Left ventricle myocardium inferior (tissue), 1 donor: Measurements from ENCODE around the gene RAP1A. TPM values are rescaled to one million over a fixed set of nuclear protein-coding genes. Genes with fewer than 3 reads are reported as not detected.
"Not testable (repeated sequence)": the region's sequence is repeated elsewhere in the genome, so short reads cannot be mapped to it uniquely, and the experiment has no call there.

Experiments
- DNase-seq: peaks from one replicate; pipeline ENCODE4 v3.0.0-alpha.2; 2020
- H3K27ac ChIP-seq: fragments of 200-600 bp; replicated peaks from 2 replicates; pipeline ENCODE4 v1.8.0; 2021
- H3K27me3 ChIP-seq: fragments of 200-600 bp; 2 replicates; pipeline ENCODE4 v1.8.0; 2021; ENCODE audit warnings: low read depth
- H3K36me3 ChIP-seq: fragments of 200-600 bp; 2 replicates; pipeline ENCODE4 v1.8.0; 2021
- H3K4me1 ChIP-seq: fragments of 200-600 bp; 2 replicates; pipeline ENCODE4 v1.8.0; 2021
- H3K4me3 ChIP-seq: fragments of 200-600 bp; 2 replicates; pipeline ENCODE4 v1.8.0; 2021; ENCODE audit warnings: mild to moderate bottlenecking, moderate library complexity
- H3K9me3 ChIP-seq: fragments of 200-600 bp; replicated peaks from 2 replicates; pipeline ENCODE4 v1.8.0; 2021
- intact Hi-C: fragments of 100-400 bp; cut with micrococcal nuclease; formaldehyde crosslinking; loops from one replicate; pipeline ENCODE4 v1.11.0; 2022
- total RNA-seq: library from RNA; stranded (reverse); fragmentation: NEBNext Ultra II Directional; extraction: Animal tissue kit (Norgen Biotek cat#: 25700); gene quantifications from one replicate; pipeline ENCODE4 v1.2.1, GENCODE V29; 2021
- TF ChIP-seq, protein P1 (sequence below): fragments of 200-600 bp; IDR thresholded peaks from 2 replicates; pipeline ENCODE4 v1.8.0; 2021; ENCODE audit warnings: antibody characterized with exemption, mild to moderate bottlenecking, borderline replicate concordance
- donor health status: DM: no; HTN: yes; CAD: no; lungs with severe emphysema.

RAP1A gene
- total RNA-seq, 1 donor from 2014 or later: 112 TPM

- DNase-seq: no peak
- H3K27me3 ChIP-seq: no peaks in the 10 kb centered on the region
- H3K27ac ChIP-seq: no peak overlapping the region
- no peaks in the 10 kb centered on the region for H3K9me3 ChIP-seq
- peaks cover 12% of the 10 kb centered on the region for H3K4me1 ChIP-seq
- no peak overlapping the region for H3K4me3 ChIP-seq
- H3K36me3 ChIP-seq: no peaks in the 10 kb centered on the region
- intact Hi-C loops: no loop called here
- TF ChIP-seq, protein P1, sequence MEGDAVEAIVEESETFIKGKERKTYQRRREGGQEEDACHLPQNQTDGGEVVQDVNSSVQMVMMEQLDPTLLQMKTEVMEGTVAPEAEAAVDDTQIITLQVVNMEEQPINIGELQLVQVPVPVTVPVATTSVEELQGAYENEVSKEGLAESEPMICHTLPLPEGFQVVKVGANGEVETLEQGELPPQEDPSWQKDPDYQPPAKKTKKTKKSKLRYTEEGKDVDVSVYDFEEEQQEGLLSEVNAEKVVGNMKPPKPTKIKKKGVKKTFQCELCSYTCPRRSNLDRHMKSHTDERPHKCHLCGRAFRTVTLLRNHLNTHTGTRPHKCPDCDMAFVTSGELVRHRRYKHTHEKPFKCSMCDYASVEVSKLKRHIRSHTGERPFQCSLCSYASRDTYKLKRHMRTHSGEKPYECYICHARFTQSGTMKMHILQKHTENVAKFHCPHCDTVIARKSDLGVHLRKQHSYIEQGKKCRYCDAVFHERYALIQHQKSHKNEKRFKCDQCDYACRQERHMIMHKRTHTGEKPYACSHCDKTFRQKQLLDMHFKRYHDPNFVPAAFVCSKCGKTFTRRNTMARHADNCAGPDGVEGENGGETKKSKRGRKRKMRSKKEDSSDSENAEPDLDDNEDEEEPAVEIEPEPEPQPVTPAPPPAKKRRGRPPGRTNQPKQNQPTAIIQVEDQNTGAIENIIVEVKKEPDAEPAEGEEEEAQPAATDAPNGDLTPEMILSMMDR: no peak
Measured at GRCh38 chr1:111603979-111604378, 15.6 kb upstream of the RAP1A start.

DNA sequence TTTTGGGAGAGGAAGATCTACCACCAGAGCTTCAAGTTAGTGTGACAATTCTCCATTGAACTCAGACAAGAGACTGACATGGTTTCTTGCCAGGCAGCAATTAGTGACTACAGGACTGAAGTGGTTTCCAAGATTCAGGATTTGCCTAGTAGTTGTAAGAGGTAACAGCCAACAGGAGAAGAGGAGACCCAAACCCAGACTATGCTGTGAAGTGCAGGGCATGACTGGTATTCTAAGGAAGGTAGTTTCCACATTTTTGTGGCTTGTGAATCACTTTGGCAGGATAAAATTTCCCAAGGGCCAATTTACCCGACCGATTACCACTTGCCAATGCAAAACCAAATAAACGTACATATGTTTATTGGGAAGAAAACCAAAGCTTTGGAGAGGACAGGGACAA lies 14.7 kb upstream of the RAP1A start:
- intact Hi-C loops: no loop called here
- peaks cover 12% of the 10 kb centered on the region for H3K4me1 ChIP-seq

DNA sequence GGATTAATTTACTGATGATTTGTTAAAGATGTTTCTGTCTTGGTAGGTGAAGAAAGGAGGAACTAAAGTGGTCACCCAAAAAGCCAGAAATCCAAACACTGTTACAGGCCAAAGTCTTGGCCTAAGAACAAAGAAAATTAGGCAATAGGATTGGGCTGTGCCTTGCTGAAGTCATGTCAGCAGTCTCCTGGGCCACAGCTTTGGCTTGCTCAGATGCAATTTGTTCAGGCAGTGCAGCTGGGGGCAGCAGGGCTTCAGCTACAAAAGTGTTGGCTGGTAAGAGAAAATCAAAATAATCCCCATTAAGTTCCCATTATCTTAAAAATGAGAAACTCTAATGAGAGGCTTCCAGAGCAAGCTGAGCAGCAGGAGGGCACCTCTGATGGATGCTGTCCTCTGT lies 14.0 kb upstream of the RAP1A start:
- Histone ChIP-seq H3K4me3 (no peak overlapping the region), H3K27me3 (no peaks in the 10 kb centered on the region), H3K36me3 (no peaks in the 10 kb centered on the region), H3K27ac (peak overlapping the region; percentile 28), H3K9me3 (no peaks in the 10 kb centered on the region), H3K4me1 (peaks cover 12% of the 10 kb centered on the region)
- TF ChIP-seq, protein P1: no peak
- intact Hi-C loops: no loop called here
- peak; percentile 57 for DNase-seq

More for the DNA sequence above, 14.7 kb upstream of the RAP1A start:
- no peak for DNase-seq
- H3K27ac ChIP-seq: peak overlapping the region; percentile 35
- no peak overlapping the region for H3K4me3 ChIP-seq
- TF ChIP-seq, protein P1: no peak
- H3K36me3 ChIP-seq: no peaks in the 10 kb centered on the region
- H3K27me3 ChIP-seq: no peaks in the 10 kb centered on the region
- no peaks in the 10 kb centered on the region for H3K9me3 ChIP-seq

DNA sequence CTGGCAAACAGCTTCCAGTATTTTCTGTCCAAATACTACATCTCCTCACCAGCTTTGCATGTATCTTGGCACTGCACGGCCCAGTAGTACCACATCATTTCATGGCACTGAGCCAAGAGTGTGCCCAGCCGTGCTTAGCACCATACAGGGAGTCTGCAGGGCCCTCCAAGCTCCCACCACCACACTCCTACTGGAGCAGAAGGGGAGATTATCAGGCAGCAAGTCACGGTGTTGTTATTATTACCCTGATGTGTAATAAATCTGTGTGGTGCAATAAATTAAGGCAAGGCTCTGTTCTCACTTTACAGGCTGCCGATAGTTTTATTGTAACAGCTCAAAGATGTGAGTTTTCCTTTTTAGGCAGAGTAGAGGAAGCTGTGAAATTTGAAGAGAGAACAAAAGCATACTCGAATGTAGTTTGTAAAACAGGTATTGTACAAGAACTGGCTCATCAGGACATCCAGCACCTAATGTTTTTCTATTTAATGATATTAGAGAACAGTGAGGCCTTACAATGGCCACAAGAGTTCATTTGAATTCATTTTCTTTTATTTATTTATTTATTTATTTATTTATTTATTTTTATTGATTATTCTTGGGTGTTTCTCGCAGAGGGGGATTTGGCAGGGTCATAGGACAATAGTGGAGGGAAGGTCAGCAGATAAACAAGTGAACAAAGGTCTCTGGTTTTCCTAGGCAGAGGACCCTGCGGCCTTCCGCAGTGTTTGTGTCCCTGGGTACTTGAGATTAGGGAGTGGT lies 13.0 kb upstream of the RAP1A start:
- DNase-seq, H3K4me3 ChIP-seq, H3K9me3 ChIP-seq, H3K27me3 ChIP-seq, H3K36me3 ChIP-seq, intact Hi-C loops: not testable (repeated sequence)
- Histone ChIP-seq H3K27ac (peak overlapping the region; percentile 28), H3K4me1 (peaks cover 12% of the 10 kb centered on the region)

- intact Hi-C loops, H3K27ac ChIP-seq, H3K9me3 ChIP-seq, DNase-seq, H3K4me3 ChIP-seq, H3K27me3 ChIP-seq, H3K36me3 ChIP-seq: not testable (repeated sequence)
- peaks cover 19% of the 10 kb centered on the region for H3K4me1 ChIP-seq
Measured at GRCh38 chr1:111608528-111608927, 11.1 kb upstream of the RAP1A start.

DNA sequence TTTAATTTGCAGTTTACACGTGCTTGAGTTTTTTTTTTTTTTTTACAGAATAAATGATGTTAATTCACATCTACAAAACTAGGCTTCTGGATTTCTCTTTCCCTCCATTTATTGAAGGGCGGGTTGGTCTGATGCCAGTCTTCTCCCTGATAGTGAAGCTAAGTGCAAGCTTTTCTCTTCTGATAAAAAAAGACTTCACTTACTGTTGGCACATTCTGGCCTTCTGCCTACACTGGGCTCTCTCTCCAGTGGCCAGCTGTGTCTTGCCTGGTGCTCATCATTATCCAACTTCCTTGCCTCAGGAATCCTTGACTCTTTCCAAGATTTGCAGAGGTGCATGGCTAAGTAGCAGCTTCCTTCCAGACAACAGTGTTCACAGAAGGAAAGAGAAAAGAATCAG lies 7.6 kb upstream of the RAP1A start:
- TF ChIP-seq, protein P1: no peak
- Histone ChIP-seq H3K4me1 (peaks cover 19% of the 10 kb centered on the region), H3K9me3 (no peaks in the 10 kb centered on the region), H3K27ac (no peak overlapping the region), H3K36me3 (no peaks in the 10 kb centered on the region), H3K27me3 (no peaks in the 10 kb centered on the region), H3K4me3 (no peak overlapping the region)
- intact Hi-C loops: no loop called here
- DNase-seq: no peak
